Stimulated activated CD4-positive, alpha-beta T cell treated with anti-CD3 and anti-CD28 coated beads, Interleukin-4, amount 100 ng/mL, for 48 hours (primary cell): ENCODE measurements around the gene MBOAT2.
"Not testable (repeated sequence)": the region's sequence is repeated elsewhere in the genome, so short reads cannot be mapped to it uniquely, and the experiment has no call there.

Source experiments
- DNase-seq, 2 donors: peaks; one replicate each; pipeline ENCODE4 v3.0.0-alpha.2; 2020; ENCODE audit warnings: low read depth in 2 of 2

Gene MBOAT2

DNA sequence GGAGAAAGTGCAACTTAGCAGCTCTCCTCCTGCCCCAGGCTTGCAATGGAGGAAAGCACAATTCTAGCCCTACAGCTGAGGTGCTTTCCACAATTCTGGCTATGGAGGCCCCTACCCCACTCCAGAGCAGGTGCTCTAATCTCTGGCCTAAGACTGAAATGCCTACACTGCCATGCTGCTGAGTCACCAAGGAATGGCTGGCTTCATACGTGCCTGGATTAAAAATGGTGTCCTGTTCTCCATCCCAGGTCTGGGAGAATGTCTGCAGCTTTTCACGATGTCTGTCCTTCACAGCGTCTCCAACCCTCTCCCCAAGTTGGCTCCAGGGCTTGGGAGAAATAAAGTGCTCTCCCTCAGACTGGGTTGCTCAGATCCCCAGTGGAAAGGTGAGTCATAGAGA lies 48.5 kb downstream of the MBOAT2 start:
- no peak for DNase-seq

DNA sequence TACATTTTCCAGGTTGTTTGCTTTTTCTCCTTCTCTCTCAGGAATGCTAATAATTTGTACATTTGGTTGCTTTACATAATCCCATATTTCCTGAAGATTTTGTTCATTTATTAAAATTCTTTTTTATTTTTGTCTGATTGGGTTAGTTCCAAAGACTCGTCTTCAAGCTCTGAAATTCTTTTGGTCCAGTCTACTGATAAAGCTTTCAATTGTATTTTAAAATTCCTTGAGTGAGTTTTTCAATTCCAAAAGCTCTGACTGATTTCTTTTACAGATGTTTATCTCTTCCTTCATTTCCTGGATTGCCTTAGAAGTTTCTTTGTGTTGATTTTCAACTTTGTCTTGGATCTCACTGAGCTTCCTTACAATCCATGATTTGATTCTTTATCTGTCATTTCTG lies 50.0 kb downstream of the MBOAT2 start:
- no peak for DNase-seq

DNA sequence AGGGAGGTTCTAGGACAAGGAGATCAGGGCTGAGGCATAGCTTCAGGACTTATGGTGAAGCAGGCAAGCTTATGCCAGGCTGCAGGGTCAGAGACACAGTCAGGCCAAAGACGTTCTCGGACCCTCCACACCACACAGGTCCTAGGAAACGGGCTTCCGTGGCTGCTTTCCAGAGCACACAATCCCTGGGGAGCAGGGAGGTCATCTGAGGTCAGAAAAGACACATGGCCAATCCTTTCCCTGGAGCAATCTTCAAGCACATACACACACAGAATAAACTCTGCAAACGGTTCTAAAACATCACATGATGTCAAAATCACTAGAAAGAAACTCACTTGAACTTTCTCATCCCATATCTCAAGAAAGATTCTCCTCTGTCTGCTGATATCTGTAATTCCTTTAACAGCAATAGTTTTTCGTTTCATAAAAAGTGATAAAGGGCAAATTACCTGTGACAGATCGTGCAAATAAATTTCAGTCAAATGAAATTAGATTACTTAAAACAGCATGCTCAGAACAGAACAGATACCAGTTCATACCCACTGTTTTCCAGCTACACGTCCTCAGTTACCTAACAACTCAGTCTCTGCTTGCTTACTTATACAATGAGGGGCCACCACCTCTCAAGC lies 63.9 kb downstream of the MBOAT2 start:
- no peak for DNase-seq

DNA sequence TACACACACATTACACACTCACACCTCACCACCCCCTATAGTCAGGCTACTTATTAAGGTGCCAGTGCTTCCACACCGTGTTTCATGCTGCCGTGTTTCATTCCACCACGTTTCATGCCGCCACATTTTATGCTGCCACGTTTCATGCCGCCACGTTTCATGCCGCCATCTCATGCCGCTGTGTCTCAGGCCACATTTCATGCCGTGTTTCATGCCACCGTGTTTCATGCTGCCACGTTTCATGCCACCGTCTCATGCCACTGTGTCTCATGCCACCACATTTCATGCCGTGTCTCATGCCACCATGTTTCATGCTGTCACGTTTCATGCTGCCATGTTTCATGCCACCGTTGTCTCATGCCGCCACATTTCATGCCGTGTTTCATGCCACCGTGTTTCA lies 65.1 kb downstream of the MBOAT2 start:
- DNase-seq = no peak

DNA sequence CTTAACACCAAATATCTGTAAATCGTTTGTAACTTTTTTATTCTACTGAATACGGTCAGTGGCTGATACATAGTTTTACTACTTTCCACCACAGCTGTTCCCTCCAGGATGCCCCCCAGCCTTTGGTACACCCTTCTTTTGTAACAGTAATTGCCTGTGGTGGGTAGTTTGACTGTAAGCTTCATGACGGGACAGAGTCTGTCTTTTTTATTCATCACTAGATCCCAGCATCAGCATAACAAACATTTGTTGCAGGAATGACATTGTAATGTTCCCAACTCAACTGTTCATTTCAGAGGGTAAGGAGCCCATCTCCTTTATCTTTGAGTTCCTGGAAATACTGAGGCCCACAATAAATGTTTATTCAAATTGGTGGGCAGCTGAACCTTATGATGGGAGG lies 67.5 kb downstream of the MBOAT2 start:
- no peak for DNase-seq

DNA sequence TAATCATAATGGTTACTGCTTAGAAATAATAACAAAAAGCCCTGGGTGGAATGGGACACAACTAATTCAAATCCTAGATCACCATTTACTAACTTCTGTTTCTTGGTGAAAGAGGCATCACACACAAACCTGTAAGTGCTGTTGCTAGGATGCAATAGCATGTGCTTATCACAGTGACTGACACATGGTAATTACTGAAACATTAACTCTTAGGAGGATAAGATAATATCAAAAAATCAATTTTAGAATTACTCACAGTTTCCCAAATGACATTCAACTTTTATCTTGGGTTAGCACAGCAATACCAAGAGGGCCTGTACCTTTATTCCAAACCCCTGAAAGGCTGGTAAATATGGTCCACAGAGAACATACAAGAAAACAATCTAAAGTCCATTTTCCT lies 69.1 kb downstream of the MBOAT2 start:
- DNase-seq = no peak

DNA sequence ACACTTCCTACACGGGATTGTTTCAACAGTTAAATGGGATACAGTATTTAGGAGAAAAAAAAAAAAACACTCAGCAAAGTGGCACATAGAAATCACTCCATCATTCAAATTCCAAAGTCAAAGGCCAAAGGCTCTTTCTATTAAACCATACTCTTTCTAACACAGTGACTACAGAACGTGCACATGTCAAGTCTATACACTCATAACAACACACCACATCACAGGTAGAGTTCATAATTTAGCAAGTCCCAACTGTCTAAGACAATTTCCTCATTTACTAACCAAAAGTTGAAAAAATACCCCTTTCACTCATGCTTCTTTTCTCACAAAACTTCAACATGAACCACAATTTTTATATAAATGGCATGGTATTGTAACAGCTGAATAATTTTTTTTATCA lies 70.8 kb downstream of the MBOAT2 start:
- DNase-seq = no peak

DNA sequence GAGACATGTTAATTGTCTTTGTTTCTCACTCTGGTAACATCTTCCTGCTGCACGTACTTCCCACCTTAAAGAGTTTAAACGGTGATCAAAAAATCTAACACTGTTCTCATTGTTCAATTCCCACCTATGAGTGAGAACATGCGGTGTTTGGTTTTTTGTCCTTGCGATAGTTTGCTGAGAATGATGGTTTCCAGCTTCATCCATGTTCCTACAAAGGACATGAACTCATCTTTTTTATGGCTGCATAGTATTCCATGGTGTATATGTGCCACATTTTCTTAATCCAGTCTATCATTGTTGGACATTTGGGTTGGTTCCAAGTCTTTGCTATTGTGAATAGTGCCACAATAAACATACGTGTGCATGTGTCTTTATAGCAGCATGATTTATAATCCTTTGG lies 73.3 kb downstream of the MBOAT2 start:
- not testable (repeated sequence) for DNase-seq

DNA sequence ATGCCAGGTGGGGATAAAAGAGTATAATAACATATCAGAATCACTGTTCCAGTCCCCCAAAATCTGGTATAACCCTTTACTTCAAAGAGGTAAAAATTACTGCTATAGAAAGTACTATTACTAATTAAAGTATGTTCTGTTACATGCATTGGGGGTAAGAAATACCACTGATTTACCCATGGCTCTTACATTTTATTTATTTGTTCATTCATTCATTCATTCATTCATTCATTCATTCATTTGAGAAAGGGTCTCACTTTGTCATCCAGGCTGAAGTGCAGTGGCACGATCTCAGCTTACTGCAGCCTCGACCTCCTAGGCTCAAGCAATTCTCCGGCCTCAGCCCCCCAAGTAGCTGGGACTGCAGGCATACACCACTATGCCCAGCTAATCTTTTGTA lies 74.4 kb downstream of the MBOAT2 start:
- no peak for DNase-seq

DNA sequence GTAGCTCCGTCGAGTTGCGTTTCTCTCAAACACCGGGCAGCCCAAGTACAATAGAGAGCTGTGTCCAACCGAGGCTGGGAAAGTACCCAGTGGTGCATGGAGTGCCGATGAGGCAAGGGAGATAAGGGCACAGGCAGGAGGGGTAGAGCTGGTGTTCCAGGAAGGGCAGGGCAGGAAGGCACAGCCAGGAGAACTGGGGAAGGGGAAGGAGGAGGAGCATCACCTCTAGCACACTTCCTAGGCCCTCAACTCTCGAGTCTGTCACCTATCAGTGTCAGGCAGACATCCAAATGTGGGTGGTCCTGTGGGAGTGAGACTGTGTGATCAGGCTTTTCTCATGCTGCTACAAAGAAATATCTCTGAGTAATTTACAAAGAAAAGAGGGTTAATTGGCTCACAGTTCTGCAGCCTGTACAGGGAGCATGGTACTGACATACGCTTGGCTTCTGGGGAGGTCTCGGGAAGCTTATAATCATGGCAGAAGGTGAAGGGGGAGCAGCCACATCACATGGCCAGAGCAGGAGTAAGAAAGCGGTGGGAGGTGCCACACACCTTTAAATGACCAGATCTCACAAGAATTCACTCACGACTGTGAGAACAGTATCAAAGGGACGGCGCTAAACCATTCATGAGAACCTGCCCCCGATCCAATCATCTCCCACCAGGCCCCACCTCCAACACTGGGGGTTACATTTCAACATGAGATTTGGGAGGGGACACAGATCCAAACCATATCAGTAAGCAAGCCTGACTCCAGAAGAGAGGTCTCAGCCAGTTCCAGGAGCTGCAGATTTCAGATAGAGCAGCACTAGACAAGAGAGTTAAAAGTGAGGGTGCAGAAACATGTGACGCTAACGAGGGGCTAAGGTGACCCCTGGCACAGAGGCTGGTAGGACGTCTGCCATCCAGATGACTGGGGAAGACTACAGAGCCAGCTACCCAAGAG lies 75.7 kb downstream of the MBOAT2 start:
- no peak for DNase-seq

DNA sequence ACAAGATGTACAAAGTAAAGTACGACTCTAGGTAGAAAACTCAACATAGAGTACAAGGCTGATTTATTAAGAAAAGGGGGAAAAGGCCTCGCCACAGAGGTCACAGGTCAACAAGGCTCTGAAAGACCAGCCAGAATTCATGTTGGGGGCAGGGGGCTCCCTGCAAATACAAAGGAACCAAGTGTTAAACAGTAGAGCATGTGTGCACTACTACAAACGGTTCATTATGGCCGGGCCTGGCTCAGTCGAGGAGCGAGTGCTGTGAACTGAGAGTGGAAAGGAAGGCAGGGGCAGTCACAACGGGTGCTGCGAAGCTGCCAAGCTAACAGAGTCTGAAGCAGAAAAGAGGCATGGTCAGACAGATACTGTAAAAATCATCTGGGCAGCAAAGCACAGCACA lies 77.1 kb downstream of the MBOAT2 start:
- DNase-seq = no peak

DNA sequence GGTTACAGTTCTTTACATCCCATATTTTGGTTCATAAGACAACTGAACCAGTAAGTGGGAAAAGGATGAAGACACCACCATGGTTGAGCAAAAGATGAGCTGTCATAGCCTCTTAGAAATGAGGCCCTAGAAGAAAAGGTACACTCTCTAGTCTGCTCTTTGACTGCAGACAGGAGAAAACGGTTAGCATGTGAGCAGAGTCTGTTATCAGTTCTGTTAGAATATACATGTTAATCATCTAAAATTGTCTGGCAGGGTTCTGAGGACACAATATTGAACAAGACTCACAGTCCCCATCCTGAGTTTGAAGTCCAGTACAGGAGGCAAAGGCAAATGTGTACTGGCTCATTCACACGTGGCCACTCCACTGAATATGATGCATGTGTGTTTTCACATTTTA lies 78.1 kb downstream of the MBOAT2 start:
- DNase-seq = no peak

DNA sequence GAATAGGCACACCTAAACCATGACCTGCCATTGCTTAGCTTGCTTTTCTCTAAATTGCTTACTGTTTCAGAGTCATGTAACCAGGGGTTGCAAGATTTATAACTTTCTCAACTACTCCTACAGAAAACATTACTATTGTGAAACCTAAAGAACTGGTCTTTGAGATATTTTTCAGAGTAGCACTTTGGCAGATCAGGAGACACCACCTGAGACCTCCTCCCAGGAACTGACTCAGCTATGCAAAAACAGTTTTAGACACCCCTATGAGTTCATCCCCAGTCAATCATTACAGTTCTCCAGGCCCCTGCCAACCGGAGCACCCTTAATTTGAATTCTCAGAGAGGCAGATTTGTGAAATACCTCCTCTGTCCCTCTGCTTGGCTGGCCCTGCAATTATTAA lies 80.3 kb downstream of the MBOAT2 start:
- no peak for DNase-seq

DNA sequence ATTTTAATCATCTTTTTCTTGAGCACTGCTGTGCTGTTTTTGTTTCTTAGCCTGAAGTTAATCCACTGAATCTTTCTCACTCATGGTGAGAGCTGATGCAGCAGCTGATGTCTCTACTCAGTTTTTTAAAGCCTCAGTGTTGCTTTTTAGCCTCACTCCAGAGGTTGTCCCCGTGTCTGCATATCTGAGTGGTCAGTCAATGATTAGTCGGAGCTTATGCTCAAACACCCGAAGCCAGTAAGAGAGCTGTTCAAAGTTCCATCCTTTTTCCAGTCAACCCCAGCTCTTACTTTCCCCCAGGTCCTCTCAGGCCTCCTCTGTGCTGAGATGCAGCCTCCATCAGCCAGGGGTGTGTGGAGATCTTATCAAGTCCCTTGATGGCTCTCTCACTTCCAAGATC lies 81.1 kb downstream of the MBOAT2 start:
- no peak for DNase-seq

DNA sequence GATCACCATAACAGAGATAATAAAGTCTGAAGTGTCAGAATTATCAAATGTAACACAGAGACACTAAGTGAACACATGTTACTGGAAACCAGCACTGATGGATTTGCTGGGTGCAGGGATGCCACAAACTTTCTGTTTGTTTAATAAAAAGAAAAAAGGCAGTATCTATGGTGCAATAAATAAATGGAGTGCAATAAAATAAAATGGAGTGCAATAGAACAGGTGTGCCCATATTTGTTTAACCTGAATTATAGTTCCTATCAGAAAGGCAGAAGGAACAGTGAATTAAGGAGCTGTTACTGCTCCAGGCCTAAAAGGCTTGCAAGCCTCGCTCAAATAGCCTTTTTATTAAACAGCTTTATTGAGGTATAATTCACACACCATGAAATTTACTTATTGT lies 85.1 kb downstream of the MBOAT2 start:
- DNase-seq = no peak

DNA sequence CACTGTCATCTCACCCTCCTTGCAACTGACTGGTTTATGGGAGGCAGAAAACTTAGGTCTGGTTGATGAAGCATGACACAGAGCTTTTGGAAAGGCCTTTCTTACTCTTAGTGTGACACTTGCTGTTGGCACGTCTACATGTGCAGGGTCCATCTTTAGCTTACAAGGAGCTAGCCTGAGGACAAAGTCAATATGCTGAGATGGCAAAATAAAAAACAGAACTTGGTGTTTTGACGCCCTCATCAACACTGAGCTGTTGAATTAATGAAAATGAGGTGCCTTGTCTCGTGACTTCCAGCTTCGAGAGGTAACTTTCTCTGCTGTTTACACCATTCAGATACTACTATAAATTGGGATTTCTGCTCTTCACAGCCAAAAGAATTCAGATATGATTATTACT lies 87.5 kb downstream of the MBOAT2 start:
- no peak for DNase-seq

DNA sequence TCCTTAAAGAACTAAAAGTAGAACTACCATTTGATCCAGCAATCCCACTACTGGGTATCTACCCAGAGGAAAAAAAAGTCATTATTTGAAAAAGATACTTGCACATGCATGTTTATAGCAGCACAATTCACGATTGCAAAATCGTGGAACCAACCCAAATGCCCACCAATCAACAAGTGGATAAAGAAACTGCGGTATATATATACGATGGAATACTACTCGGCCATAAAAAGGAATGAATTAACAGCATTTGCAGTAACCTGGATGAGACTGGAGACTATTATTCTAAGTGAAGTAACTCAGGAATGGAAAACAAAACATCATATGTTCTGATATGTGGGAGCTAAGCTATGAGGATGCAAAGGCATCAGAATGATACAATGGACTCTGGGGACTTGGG lies 89.7 kb downstream of the MBOAT2 start:
- not testable (repeated sequence) for DNase-seq

DNA sequence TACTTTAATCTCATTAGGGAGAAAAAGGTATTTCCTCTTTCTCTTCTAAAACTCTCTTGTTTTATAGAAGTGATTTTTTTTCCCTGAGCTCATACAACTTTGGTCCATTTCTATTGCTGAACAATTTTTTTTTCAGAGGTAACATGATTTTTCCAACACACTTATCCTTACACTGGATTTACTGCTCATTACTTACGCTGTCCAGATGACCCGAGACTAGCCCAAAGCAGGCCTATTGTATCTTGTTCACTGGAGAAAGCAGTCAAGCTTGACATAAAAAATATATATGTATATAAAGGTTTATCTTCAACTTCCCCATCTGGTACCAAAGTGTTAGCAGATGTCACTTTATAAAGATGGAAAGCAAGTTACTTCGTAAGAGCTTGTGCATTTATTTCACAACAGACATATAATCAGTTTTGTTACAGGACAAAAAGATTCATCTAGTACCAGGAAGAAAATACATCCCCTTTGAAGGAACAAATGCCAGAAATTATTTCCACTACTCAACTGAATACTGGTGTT lies 95.7 kb downstream of the MBOAT2 start:
- DNase-seq = no peak

DNA sequence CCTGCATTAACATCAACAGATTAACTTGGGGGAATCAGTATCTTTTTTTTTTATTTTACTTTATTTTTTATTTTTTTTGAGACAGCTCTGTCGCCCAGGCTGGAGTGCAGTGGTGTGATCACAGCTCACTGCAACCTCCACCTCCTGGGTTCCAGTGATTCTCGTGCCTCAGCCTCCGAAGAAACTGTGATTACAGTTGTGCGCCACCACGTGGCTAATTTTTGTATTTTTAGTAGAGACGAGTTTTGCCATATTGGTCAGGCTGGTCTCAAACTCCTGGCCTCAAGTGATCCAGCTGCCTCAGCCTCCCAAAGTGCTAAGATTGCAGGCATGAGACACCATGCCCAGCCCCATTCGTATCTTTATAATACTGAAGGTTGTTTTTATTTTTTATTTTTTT lies 99.6 kb downstream of the MBOAT2 start:
- not testable (repeated sequence) for DNase-seq

DNA sequence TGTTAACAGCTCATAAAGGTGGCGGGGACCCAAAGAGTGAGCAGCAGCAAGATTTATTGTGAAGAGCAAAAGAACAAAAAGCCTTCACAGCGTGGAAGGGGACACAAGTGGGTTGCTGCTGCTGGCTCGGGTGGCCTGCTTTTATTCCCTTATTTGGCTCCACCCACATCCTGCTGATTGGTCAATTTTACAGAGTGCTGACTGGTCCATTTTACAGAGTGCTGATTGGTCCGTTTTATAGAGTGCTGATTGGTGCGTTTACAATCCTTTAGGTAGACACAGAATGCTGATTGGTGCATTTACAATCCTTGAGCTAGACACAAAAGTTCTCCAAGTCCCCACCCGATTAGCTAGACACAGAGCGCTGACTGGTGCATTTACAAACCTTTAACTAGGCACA lies 100.7 kb downstream of the MBOAT2 start:
- not testable (repeated sequence) for DNase-seq

DNA sequence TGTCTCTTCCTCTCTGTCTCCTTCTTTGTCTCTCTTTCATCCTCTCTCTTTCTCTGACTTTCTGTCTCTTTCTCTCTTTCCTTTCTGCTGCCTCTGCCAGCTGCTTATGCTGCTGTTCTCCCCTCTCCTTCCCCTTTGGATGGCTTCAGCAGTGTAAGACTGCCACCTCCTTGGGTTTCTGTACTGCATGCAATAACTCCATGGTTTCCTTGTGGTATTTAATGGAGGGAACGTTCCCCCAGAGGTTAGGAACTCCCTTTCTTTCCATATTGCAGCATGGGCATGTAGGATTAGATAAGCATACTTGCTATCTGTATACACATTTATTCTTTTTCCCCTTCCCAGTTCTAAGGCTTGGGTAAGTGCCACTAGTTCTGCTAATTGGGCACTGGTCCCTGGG lies 106.3 kb downstream of the MBOAT2 start:
- not testable (repeated sequence) for DNase-seq

DNA sequence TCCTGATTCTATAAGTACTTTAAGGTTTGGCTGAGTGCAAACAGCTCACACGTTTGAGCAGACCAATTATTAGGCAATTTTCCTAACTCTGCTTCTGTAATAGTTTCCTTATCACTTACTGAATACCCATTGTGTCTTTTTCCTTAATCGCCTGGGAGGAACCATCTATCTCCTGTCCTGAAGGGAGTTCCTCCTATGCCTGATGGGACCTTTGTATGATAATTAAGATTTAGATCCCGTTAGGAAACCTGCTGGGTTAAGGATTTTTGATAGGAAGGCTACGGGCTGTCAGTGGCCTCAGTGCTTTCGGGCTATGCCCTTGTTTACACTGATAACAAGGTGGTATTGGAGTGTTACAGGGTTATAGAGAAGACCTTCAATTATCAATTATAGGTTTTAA lies 106.8 kb downstream of the MBOAT2 start:
- DNase-seq = not testable (repeated sequence)
